HG03378 (cell line): ENCODE data around the gene ABHD8.
A peak's percentile ranks its signal among the peaks of the same experiment; 100 is the strongest.

Source experiments
- ATAC-seq: cut with Tn5 transposase; IDR thresholded peaks from one replicate; pipeline ENCODE4 v1.9.1; 2021; ENCODE audit warnings: mild to moderate bottlenecking, moderate library complexity; ENCODE audit not compliant: unreplicated experiment

ABHD8 gene

DNA sequence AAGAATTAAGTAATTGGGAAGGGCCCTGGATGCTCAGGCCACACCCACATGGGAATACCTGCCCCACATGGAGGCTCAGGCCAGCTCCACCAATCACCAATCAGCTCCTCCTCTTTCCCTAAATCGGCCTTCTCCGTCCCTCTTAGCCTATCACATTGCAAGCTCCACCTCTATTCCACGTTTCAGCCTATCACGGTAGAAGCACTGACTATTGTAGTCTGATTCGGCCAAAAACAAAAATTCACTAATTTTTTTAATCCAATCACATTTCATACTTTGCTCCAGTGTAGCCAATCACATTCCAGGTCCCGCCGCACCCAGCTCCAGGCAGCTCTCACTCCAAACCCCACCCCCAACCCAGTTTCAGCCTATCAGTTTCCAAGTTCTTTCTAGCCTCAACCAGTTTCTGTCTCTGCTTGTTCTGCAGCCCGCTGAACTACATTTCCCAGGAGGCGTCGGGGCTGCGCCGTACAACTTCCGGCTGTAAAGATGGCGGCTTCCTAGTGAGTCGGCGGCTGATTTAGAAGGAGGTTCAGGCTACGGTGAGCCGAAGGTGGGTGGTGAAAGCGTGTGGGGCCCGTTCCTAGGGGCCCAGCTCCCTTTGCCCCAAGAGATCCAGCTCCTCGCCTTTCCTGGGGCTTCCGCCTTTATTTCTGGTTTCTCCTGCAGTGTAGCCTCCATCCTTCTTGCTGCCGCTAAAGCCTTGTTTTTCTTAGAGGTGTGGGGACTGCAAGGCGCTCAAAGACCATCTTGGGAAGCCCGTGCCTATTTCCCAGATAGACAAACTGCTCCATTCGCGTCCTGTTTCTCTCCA lies 36.0 kb downstream of the ABHD8 start, which contains the start of gene BABAM1:
Gene BABAM1 (plus strand): TSS at position 469 of the 814 bp plus-strand sequence. CDS start 1,364 bp downstream, outside the sequence.
- peak; percentile 86 for ATAC-seq

DNA sequence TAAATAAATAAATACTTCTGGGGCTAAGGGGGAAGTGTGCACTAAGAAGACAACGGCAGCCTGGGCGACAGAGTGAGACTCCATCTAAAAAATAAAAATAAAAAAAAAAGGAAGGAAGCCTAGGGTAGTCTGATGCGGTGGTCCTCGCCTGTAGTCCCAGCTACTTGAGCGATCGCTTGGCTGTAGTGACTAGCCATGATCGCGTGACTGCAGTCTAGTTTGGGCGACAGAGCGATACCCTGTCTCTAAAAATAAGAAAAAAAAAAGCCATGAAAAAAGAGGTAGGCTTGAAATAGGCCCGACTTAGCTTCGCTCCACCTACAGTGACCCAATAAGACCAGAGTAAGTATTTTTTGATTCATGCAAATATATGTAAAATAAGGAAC lies 36.6 kb downstream of the ABHD8 start:
- peak; percentile 33 for ATAC-seq

DNA sequence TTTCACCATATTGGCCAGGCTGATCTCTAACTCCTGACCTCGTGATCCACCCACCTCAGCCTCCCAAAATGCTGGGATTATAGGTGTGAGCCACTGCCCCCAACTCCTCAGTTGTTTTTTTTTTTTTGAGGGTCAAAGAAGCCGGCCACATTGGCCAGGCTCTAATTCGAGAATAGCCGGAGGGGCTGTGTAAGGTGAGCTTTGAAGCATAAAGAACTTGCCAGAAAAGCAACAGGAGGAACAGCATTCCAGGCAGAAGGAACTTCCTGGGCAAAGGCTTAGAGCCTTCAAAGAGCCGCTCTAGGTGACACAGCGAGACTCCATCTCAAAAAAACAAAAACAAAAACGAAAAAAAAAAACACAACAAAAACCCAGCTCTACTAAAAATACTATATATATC lies 37.2 kb downstream of the ABHD8 start:
- ATAC-seq, result no peak

DNA sequence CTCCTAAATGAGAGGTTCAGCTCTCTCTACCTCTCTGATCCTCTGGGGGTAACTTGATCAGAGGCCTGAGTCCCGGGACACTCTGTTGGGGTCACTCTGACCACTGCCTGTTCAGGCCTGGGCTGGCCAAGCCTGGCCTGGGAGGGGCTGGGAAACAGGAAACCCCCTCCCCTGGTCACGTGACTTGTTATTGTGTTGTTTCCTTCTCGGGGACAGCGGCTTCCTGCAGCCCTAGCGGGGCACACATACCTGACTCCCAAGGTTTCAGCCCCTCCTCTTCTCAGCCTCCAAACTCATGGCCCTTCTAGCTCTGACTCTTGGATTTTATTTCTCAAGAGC lies 38.6 kb downstream of the ABHD8 start, which contains the start of gene USHBP1:
Gene USHBP1 (minus strand): TSS at position 105 of the 339 bp plus-strand sequence. CDS start 446 bp downstream, outside the sequence.
- ATAC-seq, result no peak

DNA sequence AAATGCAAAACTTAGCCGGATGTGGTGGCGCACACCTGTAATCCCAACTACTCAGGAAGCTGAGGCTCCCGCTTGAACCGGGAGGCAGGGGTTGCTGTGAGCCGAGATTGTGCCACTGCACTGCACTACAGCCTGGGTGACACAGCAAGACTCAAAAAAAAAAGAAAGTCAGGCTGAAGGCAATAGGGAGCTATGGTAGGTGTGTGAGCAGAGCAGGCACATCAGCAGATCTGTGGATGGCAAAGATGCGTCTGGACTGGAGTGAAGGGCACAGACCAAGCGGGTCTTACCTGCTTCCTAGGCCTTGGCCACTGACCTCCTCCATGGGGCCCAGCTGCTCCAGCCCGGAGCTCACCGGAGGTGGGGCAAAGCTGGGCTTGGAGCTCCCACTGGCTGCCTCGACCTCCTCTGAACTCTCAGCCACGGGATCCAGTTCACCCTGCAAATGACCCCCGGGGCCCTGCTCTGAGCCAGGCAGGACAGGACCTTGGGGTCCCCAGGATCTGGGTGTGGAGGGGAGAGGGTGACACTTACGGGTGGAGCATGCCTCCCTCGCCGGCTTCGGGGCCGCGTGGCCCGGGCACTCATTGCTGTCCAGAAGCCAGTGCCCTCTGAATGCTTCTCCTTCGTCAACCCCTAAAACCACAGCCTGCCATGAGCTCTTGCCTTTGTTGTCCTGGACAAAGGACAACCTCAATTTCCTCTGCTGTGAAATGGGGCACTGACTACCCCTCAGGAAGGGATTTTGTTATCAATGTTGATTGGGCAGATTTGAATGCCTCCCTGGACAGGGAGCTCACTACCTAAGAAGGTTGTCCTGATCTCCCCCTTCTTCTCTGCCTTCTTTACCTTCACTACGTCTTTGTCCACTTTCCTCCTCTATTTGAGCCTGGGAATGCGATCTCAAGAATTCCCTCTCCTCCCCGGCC lies 39.2 kb downstream of the ABHD8 start:
- ATAC-seq, result no peak

DNA sequence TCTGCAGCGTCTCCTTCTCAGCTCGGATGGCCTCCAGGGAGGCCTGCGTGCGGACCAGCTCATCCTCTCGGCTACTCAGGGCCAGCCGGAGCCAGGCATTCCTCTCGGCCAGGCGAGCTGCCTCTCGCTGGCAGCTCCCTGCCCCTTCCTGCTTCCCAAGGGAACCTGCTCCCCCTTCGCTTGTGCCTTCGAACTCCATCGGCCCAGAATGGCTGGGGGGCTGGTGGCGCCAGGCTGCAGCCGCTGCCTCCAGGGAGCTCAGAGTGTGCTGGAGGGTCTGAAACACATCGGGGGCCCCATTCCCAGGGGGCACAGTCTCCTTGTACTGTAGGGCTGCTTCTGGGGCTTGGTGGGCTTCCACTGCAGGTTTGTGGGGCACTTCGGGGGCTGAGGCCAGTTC lies 40.7 kb downstream of the ABHD8 start:
- ATAC-seq, result no peak

DNA sequence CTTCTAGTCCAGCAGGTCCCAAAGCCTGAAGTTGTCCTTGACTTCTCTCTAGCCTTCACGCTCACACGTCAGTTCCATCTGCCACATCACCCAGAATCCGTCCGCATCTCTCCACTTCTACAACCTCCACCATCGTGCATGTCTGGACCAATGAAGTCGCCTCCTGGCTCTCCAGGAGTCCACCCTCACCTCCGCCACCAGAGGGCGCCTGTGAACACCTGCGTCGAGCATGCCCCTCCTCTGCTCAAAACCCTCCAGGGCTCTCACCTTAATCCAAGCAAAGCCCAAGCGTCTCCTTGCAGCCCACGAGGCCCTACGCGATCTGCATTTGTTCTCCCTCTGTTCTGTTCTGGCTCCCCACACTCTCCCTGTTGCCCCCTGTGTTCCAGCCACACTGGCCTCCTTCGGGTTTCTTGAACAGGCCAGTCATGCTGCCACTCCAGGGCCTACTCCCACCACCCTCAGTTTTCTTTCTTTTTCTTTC lies 42.3 kb downstream of the ABHD8 start:
- peak; percentile 60 for ATAC-seq

DNA sequence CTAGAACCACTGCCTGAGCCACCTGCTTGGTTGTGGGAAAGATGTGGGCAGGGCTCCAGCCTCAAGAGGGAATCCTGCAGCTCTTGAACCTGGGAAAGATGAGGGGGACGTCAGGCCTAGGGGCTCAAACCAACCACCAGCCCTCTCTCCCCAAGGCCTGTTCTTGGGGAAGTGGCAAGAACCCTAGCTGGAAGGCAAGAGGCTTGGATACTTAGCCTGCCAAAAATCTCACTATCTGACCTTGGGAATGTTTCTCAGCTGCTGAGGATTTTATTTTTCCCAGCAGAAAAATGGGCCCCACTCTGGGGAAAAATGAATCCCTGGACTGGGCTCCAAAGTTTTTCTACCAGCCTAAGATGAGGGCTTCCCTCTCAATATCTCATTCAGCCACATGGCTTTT lies 43.3 kb downstream of the ABHD8 start:
- no peak for ATAC-seq

DNA sequence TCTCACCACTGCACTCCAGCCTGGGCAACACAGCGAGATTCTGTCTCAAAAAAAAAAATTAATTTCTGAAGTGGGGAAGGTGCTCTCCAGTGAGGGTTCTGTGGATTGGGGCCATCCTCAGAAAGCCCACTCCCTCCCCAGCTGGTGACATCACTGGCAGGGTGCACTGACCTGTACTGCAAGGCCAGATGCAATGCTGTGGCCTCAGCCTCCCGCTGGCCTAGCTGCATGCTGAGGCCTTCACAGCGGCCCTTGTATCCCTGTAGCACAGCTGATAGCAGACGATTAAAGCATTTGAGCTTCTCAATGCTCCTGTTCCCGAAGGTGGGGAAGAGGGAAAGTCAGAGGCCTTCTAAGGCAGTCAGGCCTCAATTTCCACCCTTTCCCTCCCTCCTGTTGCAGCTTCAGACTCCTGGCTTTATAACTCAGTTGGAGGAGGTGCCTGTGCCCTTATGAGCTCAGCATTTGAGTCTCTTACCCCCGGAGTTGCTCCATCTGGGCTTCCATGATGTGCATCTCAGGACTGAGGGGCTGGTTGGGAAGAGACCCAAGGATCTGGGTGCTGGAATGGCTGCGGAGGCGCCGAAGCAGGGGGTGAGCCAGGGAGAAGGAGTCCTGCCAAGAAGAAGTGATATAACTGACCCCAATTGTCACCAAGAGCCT lies 44.0 kb downstream of the ABHD8 start:
- no peak for ATAC-seq

DNA sequence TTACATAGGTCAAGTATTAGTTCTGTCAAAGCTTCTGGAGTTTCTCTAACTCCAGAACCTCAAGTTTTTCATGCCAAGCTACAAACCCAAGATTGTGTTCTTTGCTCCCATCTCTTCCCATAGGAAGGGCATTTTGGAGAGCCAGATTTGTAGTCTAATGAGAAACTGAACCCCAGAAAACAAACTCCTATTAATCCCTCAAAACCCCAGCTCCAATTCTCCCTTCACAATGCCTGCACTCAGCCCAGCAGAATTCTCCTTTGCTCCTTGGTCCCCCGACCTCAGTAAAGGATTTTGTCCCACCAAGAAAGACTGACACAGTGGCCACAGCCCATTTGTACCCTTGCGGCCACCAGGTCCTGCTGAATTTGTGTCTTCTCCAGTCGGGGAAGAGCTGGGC lies 47.1 kb downstream of the ABHD8 start:
- ATAC-seq, result no peak

DNA sequence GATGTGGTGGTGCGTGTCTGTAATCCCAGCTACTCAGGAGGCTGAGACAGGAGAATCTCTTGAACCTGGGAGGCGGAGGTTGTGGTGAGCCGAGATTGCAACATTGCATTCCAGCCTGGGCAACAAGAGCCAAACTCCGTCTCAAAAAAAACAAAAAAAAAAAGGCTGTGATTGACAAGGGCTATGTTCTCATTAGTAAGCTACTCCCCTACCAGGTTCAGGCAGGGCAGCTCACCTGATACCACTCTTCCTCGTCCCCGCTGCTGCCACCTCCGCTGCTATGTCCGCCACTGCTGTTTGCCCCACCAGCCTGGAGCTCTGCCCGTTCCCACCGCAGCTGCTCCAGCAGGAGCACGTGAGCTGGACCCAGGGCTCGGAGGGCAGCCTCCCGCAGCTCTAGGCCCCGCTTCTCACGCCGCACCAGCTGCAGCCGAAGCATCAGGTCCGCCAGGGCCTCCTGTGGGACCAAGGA lies 48.0 kb downstream of the ABHD8 start:
- no peak for ATAC-seq

DNA sequence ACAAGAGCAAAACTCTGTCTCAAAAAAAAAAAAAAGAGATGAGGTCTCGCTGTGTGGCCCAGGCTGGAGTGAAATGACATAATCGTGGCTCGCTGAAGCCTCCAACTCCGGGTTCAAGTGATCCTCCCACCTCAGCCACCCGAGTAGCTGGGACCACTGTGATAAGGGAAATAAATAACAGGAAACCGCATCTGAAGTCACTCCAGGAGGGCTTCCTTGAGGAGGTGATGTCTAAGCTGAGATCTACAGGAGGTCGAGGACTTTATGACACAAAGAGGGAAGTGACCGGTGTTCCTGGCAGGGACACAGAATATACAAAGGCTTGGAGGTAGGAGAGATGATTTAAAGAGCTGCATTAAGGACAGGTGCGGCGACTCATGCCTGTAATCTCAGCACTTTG lies 48.6 kb downstream of the ABHD8 start:
- ATAC-seq, result no peak

DNA sequence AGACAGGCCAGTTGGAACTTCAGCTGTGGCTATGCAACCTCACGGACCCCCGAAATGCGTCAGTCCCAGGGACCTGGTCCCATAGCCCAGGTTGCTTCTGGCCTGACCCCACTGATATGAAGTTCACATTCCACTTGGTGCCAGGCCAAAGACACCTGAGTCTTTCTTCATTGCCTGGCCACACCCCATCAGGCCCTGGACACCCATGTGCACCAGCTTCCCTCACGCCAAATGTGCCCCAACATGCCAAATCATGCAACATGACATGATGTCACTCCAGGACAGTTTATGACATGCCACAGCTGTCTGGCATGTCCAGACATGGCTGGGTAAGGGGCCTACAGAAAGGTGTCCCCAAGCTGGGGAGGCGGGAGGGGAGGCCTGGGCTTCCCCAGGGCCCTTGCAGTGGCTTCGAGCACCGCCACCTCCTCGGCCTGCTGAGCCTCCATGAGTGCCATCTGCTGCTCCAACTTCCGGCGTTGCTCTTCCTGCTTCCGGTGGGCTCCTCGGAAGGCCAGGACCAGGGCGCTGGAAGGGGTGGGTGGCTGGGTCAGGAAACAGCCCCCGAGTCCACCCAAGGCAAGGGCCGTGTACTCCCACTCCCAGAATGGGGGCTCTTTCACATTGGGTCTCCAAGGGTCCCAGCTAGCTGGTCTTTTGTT lies 53.2 kb downstream of the ABHD8 start:
- no peak for ATAC-seq

DNA sequence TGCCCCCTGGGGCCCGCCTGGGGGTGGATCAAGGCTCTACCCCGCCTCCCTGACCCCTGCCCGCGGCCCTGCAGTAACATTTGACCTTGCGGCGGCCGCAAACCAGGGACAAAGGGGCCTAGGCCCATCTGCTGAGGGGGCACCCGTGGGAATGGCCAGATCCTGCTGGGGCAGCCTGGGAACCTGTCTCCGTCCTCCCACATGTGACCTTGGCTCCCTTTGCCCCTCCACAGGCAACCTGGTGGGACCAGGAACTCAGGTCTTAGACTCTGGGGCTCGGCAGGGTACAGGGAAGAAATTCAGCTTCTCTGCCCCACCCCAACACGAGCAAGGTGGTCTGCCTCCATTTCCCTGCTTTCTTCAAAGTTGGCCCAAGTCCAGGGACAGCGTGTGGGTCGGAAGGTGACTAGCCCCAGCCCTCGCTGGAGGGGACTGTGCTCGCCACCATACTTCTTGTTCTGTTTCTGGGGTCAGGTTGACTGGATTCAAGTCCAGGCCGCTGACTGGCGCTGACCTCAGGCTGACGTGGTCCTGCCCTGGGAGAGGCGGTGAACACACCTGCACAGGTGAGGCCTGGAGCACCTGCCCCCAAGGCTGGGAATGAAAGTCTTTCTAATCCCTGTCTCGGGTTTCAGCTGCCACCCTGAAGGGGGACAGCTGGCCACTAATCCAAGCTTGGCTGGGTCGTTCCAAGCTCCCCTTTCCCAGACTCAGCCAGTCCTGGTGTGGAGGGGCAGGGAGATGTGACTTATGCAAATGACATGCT lies 55.0 kb downstream of the ABHD8 start:
- no peak for ATAC-seq

DNA sequence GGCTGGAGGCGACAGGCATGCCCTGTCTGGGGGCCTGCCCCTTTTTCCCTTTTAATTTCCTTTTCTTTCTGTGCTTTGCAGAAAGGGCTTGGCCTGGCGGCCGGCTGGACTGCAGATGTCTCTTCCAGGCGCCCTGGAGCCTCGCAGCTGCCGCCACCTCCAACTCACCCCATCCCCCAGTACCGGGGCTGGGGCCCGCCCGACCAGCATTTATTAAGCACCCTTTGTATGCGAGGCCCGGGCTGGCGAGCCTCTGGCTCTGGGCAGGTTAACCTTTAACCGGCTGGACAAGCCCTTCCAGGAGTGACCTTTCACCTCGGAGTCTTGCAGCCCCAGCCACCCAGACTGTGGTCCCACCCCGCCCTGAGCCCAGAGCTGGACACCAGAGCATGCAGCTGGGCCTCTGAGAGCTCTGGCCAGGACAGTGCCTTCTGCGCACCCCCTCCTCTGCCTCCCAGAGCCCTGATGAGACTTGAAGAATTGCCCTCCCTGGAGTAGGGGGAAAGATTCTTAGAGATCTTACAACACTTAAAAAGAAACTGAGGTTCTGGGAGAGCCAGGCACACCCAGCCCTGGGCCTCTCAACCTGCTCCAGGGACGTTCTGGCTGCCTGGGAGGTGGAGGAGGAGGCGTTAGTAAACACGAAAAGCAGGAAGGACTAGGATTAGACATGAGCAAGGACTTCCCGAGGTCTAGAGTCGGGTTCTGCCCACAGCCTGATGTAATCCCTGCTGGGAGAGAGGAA lies 56.4 kb downstream of the ABHD8 start:
- no peak for ATAC-seq

DNA sequence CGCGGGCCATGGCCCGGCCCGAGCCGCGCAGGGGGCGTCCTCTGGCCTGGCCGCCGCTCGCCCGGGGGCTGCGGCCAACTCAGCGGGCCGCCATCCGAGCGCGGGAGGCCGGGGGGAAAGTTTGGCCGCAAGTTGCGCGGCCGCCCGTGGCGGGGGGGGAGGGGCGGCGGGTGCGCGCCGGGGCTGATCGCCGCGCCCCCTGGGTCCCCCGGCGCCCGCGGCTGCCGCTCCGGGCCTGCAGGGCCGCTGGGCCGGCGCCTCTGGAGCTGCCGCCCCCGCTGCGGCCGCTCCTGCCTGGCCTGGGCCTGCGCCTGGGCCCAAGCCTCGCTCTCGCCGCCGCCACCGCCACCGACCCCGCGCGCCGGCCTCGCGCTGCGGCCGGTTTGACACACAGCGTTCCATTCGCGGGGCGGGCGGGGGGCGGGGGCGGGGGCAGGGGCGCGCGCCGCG lies 57.7 kb downstream of the ABHD8 start, which contains the start of gene NR2F6:
Gene NR2F6 (minus strand): TSS at position 385 of the 450 bp plus-strand sequence. CDS start 699 bp downstream, outside the sequence.
- ATAC-seq, result no peak

DNA sequence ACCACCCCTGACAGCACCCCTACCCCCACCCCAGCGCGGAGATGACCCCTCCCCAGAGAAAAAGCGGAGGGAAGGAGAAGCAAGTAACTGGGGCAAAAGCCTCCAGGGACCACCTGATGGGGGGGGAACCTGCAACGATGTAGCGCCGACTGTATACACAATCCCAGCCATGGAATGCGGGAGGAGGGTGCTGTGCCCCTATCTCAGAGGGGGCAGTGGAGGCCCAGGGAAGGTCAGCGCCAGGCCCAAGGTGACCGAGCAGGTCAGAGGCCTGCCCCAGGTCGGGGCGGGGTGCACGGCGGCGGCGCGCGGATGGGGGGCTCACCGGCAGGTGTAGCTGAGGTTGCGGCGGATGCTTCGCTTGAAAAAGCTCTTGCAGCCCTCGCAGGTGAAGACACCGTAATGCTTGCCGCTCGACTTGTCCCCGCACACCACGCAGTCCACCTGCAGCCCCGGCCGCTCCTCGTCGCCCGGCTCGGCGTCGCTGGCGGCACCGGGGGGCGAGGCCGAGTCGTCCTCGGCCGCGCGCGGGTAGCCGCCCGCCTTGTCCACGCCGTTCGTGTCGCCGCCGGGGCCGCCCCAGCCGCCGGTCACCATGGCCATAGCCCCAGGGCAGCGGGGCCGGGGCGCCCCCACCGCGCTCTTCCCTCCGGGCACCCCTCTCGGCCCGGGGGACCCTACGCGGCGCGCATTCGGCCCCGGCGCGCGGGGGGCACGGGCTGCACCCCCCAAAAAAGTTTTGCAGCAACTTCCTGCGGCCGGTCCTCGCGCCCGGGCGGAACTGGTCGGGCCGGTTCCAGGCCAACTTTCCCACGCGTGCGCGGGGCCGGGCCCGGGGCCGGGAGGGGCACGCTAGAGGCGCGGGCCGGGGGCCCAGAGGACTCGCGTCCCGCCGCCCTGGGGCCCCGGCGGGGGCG lies 58.3 kb downstream of the ABHD8 start:
- no peak for ATAC-seq
